GM06990 (cell line): ENCODE measurements around the gene ELP4.

Experiments
- DNase-seq: peaks from one replicate; pipeline ENCODE4 v3.0.0-alpha.2; 2011; ENCODE audit not compliant: insufficient read length; ENCODE audit errors: extremely low read depth
- H3K27me3 ChIP-seq: replicated peaks from 2 replicates; pipeline ENCODE4 v1.6.0; 2011; ENCODE audit warnings: low read length; ENCODE audit not compliant: control insufficient read depth, insufficient read depth
- H3K36me3 ChIP-seq: 2 replicates; pipeline ENCODE4 v1.5.1; 2011; ENCODE audit warnings: low read length; ENCODE audit not compliant: control insufficient read depth, insufficient read depth
- H3K4me3 ChIP-seq: replicated peaks from 2 replicates; pipeline ENCODE4 v1.5.1; 2011; ENCODE audit warnings: low read depth, mild to moderate bottlenecking, control low read depth, low read length
- CTCF ChIP-seq: IDR thresholded peaks from 2 replicates; pipeline ENCODE4 v1.5.1; 2011; ENCODE audit warnings: low read length, control low read depth, mild to moderate bottlenecking, inconsistent platforms; ENCODE audit not compliant: insufficient read depth, poor library complexity, severe bottlenecking

Gene ELP4

GRCh38 chr11:31786996-31787685, 277.6 kb downstream of the ELP4 start:
- H3K36me3 ChIP-seq = no peaks in the 10 kb centered on the region
- no peak for TF ChIP-seq CTCF
- no peaks in the 10 kb centered on the region for H3K27me3 ChIP-seq
- DNase-seq = no peak
- H3K4me3 ChIP-seq = no peak overlapping the region

- Histone ChIP-seq H3K4me3 (no peak overlapping the region), H3K27me3 (no peaks in the 10 kb centered on the region), H3K36me3 (no peaks in the 10 kb centered on the region)
- no peak for TF ChIP-seq CTCF
- DNase-seq = no peak
Measured at GRCh38 chr11:31788085-31788484, 278.5 kb downstream of the ELP4 start.

- H3K27me3 ChIP-seq = no peaks in the 10 kb centered on the region
- no peak for TF ChIP-seq CTCF
- no peaks in the 10 kb centered on the region for H3K36me3 ChIP-seq
- no peak overlapping the region for H3K4me3 ChIP-seq
- DNase-seq = no peak
Measured at GRCh38 chr11:31790649-31791048, 281.1 kb downstream of the ELP4 start.

GRCh38 chr11:31792036-31792435, 282.5 kb downstream of the ELP4 start:
- peaks cover 2% of the 10 kb centered on the region; the same call in 1 of the 2 replicates for H3K27me3 ChIP-seq
- H3K36me3 ChIP-seq = no peaks in the 10 kb centered on the region
- no peak for TF ChIP-seq CTCF
- DNase-seq = no peak
- H3K4me3 ChIP-seq = no peak overlapping the region

- H3K4me3 ChIP-seq = no peak overlapping the region
Measured at GRCh38 chr11:31792456-31792855, 282.9 kb downstream of the ELP4 start.

More at GRCh38 chr11:31792456-31792855, 282.9 kb downstream of the ELP4 start:
- DNase-seq = no peak
- no peak for TF ChIP-seq CTCF
- Histone ChIP-seq H3K36me3 (no peaks in the 10 kb centered on the region), H3K27me3 (peaks cover 2% of the 10 kb centered on the region; the same call in 1 of the 2 replicates)
